Stimulated activated CD4-positive, alpha-beta T cell treated with anti-CD3 and anti-CD28 coated beads, TNF-alpha, amount 100 ng/mL, for 24 hours (primary cell): ENCODE results near the gene BRAP.
"Not testable (repeated sequence)": the region's sequence is repeated elsewhere in the genome, so short reads cannot be mapped to it uniquely, and the experiment has no call there.

Experiments
- DNase-seq, 3 experiments: peaks; one replicate each; pipeline ENCODE4 v3.0.0-alpha.2; 2020; ENCODE audit warnings: low read depth in 3 of 3

The BRAP gene, protein sequence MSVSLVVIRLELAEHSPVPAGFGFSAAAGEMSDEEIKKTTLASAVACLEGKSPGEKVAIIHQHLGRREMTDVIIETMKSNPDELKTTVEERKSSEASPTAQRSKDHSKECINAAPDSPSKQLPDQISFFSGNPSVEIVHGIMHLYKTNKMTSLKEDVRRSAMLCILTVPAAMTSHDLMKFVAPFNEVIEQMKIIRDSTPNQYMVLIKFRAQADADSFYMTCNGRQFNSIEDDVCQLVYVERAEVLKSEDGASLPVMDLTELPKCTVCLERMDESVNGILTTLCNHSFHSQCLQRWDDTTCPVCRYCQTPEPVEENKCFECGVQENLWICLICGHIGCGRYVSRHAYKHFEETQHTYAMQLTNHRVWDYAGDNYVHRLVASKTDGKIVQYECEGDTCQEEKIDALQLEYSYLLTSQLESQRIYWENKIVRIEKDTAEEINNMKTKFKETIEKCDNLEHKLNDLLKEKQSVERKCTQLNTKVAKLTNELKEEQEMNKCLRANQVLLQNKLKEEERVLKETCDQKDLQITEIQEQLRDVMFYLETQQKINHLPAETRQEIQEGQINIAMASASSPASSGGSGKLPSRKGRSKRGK

DNA sequence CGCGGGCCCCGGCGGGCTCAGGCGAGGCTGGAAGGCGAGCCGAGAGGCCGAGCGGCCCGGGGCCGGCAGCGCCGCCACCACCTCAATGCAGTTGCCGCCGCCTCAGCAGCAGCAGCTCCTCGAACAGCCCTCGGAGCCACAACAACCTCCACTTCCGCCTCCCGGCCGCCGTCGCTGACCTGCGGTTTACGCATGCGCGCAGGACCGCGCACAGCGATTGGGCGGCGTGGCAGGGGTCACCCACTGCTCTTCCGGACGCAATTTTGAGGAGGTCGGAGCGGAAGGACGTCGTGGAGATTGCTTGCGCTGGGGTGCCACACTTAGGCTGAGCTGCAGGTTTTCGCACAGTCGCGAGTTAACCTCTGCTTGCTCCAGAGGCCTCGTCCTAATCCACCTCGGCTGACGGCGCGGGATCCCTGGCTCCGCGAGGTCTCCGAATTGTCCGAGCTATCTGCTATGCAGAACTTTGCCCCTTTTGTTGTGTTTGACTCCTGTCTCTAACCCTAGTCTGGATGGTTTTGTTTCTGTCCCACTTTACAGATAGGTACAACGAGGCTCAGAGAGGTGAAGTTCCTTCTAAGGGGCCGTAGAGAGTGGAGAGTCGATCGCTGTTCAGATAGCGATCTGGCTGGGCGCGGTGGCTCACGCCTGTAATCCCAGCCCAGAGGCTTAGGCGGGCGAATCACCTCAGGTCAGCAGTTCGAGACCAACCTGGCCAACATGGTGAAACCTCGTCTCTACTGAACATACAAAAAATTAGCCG is at the start of gene BRAP, which contains the start of gene ACAD10:
BRAP (minus strand) TSS at position 146 of the 763 bp plus-strand sequence. CDS start 164 bp downstream, outside the sequence.
ACAD10 (plus strand) TSS at position 243 of the 763 bp plus-strand sequence. CDS start 6,657 bp downstream, outside the sequence.
- DNase-seq = peak; percentile 85 to 91 (median 85)

DNA sequence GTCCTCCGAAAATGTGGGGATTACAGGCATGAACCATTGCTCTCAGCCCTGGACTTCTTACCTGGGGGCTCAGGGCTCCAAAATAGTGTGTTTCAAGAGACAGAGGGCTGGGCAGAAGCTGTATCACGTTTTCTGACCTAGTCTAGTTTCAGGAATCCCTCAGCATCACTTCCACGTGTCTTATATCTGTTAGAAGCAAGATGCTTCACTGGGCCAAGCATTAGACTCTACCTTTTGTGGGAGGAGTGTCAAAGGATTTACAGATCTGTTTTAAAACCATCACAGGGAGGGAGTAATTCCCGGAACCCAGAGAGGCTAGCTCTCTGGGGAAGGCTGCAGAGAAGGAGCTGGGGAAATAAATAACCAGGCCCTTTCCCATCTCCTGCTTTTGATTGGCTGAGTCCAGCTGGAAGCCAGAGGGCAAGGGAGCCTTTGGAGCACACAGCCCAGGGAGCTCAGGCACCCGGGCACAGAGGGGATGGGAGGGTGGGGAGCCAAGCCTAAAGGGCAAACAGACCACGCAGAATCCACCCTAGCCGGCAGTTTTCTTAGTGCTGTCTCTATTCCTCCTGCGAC is 47.7 kb upstream of the BRAP start:
- DNase-seq = no peak

- DNase-seq = no peak
Observed at GRCh38 chr12:111732786-111733185, 47.0 kb upstream of the BRAP start.

DNA sequence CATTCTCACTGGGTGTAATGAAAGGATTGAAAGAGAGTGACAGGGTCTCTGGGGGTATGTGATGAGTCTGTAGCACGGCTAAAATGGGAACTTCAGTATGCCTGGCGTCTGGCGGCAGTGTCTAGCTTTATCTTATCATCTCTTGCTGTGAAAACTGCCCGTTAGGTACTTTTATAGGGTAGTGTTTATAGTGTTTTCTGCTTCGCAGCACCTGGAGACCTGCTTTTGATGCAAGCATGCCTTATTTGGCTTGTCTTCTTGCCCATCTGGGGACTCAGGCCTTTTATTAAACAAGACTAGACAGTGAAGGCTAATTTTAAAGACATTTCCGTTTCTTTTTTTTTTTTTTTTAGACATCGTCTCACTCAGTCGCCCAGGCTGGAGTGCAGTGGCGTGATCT is 44.7 kb upstream of the BRAP start:
- DNase-seq = no peak

DNA sequence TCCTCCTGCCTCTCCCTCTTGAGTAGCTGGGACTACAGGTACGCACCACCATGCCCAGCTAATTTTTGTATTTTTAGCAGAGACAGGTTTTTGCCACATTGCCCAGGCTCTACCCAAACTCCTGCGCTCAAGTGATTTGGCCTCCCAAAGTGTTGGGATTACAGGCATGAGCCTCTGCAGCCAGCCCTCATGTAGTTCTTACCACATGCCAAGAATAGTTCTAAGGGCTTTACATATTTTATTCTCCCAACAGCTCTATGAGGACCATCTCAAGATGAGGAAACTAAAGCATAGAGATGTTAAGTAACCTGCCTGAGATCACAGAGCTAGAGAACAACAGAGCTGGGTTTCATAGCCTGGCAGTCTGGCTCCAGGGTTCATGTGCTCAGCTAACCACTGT is 43.0 kb upstream of the BRAP start:
- no peak for DNase-seq

GRCh38 chr12:111723646-111724360 is 38.0 kb upstream of the BRAP start:
- not testable (repeated sequence) for DNase-seq

DNA sequence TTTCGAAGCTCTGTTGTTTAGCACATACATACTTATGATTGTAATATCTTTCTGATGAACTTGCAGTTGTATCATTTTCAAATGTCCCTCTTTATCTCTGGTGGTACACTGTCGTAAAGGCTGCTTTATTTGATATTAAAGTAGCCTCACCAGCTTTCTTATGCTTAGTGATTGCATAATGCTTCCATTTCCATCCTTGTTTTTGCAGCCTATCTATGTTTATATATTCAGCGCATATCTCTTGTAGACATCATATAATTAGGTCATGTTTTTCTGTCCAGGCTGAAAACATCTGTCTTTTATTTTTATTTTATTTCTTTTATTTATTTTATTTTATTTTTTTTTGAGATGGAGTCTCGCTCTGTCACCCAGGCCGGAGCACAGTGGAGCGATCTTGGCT is 34.7 kb upstream of the BRAP start:
- DNase-seq = no peak

DNA sequence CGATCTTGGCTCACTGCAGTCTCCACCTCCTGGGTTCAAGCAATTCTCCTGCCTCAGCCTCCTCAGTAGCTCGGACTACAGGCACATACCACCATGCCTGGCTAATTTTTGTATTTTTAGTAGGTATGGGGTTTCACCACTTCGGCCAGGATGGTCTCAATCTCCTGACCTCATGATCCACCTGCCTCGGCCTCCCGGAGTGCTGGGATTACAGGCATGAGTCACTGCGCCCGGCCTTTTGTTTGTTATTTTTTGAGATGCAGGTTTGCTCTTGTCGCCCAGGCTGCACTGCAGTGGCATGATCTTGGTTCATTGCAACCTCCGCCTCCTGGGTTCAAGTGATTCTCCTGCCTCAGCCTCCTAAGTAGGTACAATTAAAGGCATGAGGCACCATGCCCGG is 33.6 kb upstream of the BRAP start:
- DNase-seq = not testable (repeated sequence)

DNA sequence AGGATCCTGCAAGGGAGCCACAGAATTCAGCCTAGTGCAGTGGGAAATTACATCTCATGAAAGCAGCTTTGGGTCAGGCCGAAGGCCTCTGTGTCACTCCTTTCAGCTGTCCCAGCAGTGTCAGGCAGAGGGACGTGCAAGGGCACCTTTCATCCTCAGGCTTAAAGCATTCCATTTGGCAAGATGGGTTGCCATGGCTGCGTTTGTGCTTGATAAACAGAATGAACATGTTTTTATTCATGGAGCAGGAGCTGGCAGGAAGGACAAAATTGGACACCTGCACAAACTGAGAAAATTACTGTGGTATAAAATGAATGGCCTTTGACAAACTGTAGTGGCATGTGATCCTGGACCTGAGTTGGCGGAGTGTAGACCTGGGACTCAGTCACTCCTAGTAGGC is 29.5 kb upstream of the BRAP start:
- DNase-seq = no peak

- no peak for DNase-seq
Observed at GRCh38 chr12:111706145-111706544, 20.4 kb upstream of the BRAP start.

GRCh38 chr12:111705672-111706071 is 19.9 kb upstream of the BRAP start:
- no peak for DNase-seq

DNA sequence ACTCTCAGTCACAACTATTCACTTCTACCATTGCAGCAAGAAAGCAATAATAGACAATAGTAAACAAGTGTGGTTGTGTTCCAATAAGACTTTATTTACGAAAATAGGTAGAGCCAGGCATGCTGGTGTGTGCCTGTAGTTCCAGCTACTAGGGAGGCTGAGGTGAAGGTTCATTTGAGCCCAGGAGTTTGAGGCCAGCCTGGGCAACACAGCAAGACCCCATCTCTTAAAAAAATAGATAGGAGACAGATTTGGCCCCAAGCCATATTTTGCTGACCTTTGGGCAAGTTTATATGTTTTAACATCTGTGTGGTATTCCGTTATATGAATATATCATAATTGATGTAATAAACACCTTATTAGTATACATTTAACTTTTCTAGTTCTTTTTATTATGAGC is 14.2 kb upstream of the BRAP start:
- no peak for DNase-seq

- DNase-seq = no peak
Observed at GRCh38 chr12:111693818-111694217, 8.1 kb upstream of the BRAP start.

DNA sequence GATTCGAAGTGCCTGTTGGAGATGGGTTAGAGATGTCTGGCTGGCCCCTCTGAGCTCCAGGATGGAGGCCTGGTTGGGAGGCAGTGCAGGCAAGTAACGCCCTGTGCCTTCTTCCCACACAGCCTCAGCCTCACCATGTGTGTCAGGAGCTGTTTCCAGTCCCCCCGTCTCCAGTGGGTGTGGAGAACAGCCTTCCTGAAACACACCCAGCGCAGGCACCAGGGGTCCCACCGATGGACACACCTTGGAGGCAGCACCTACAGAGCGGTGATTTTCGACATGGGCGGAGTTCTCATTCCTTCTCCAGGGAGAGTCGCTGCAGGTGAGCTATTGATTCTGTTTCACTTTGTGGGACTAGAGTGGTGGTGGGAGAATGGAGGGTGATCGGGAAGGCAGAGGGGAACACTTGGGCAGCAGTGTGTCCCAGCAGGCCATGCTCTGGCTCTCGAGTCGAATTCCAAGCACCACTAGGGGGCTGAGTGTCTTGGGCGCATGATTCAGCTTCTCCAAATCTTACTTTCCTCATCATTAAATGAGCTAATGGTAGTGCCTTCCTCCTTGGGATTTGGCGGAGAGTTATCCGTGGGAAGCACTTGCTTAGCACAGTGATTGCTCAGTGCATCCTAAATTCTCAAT is 6.9 kb upstream of the BRAP start:
- no peak for DNase-seq

GRCh38 chr12:111691262-111691661 is 5.5 kb upstream of the BRAP start:
- DNase-seq = no peak

GRCh38 chr12:111687952-111688351 is 2.2 kb upstream of the BRAP start:
- DNase-seq = no peak

GRCh38 chr12:111687255-111687654 is 1.5 kb upstream of the BRAP start:
- no peak for DNase-seq

DNA sequence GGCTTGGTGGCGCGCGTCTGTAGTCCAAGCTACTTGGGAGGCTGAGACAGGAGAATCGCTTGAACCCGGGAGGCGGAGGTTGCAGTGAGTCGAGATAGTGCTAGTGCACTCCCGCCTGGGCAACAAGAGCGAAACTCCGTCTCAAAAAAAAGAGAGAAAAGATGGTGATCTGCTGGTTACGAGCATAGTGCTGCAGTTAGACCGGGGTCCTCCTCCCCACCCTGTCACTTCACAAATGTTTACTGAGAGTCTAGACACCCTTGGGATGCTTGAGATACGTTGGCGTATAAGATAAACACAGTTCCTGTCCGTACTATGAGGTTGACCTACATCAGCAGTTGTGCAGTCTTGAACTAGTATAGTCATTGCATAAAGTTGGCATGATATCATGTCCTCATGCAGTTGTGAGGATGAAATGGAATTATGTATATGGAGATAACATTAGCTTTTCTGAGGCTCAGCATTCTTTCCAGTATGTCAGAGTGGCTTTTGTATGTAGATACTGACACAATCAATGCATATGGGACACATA is 884 bp upstream of the BRAP start:
- DNase-seq = no peak

- no peak for DNase-seq
Observed at GRCh38 chr12:111685322-111685810, 390 bp downstream of the BRAP start.

- DNase-seq = not testable (repeated sequence)
Observed at GRCh38 chr12:111684485-111685198, 1.1 kb downstream of the BRAP start.
